Left lung (tissue), 10 donors: ENCODE measurements around the gene ZMAT5. TPM values are rescaled to one million over a fixed set of nuclear protein-coding genes. Genes with fewer than 3 reads are reported as not detected.

Experiments used
- ATAC-seq: fragments of 200-7000 bp; cut with Tn5 transposase; one replicate; pipeline ENCODE4 v1.9.1; 2020; ENCODE audit warnings: moderate library complexity
- DNase-seq, 4 donors: peaks; one replicate each; pipeline ENCODE4 v3.0.0-alpha.2; 2013 to 2020
- H3K27ac ChIP-seq, 2 donors: fragments of 200-600 bp; sonication (generic) in 1 of 2; one replicate each; pipeline versions ENCODE4 v1.5.0 to v1.8.0; 2020 to 2021
- H3K27me3 ChIP-seq, 2 donors: fragments of 200-600 bp; sonication (generic) in 1 of 2; one replicate each; pipeline versions ENCODE4 v1.5.0 to v1.8.0; 2020 to 2021
- H3K36me3 ChIP-seq, 2 donors: fragments of 200-600 bp; sonication (generic) in 1 of 2; one replicate each; pipeline versions ENCODE4 v1.5.0 to v1.8.0; 2020 to 2021
- H3K4me1 ChIP-seq, 2 donors: fragments of 200-600 bp; one replicate each; pipeline ENCODE4 v1.8.0; 2021
- H3K4me3 ChIP-seq, 2 donors: fragments of 200-600 bp; sonication (generic) in 1 of 2; one replicate each; pipeline versions ENCODE4 v1.5.0 to v1.8.0; 2020 to 2021; ENCODE audit warnings: mild to moderate bottlenecking in 1 of 2
- H3K9me3 ChIP-seq, 2 donors: fragments of 200-600 bp; sonication (generic) in 1 of 2; one replicate each; pipeline versions ENCODE4 v1.5.0 to v1.8.0; 2020 to 2021
- CTCF ChIP-seq, 2 donors: fragments of 200-600 bp; sonication (generic) in 1 of 2; IDR thresholded peaks; one replicate each; pipeline versions ENCODE4 v1.5.0 to v1.8.0; 2021; ENCODE audit warnings: antibody characterized with exemption in 2 of 2
- intact Hi-C, 2 donors: fragments of 100-400 bp; cut with DNase I; formaldehyde crosslinking; loops; one replicate each; pipeline versions ENCODE4 v1.11.2 to v1.14.2; 2022
- polyA plus RNA-seq, 6 donors: library from polyadenylated mRNA; unstranded; fragments of 120-200 nt; gene quantifications; one replicate each; pipeline ENCODE4 v1.2.1, GENCODE V29; 2013; ENCODE audit not compliant: insufficient read length in 6 of 6
- total RNA-seq, 2 donors: library from RNA; stranded (reverse); fragmentation: NEBNext Ultra II Directional; extraction: Animal tissue kit (Norgen Biotek cat#: 25700); gene quantifications; one replicate each; pipeline ENCODE4 v1.2.1, GENCODE V29; 2021
- donor health status: DM: no; HTN: yes; CAD: no.
- donor health status: DM: no; HTN: no; CAD: no.

The ZMAT5 gene
- total and polyA plus RNA-seq, 8 donors = 20.3 to 23.3 (median 22.3) TPM

- peaks cover 0 to 80% of the 10 kb centered on the region in 2 donors for H3K36me3 ChIP-seq
- TF ChIP-seq CTCF (IDR thresholded peaks at IDR 0.05) = no peak
- DNase-seq (no peak), ATAC-seq (no peak)
- H3K9me3 ChIP-seq = no peaks in the 10 kb centered on the region
- H3K4me1 ChIP-seq = no peaks in the 10 kb centered on the region
- H3K27me3 ChIP-seq = no peaks in the 10 kb centered on the region
- intact Hi-C loops = no loop called here
- no peak overlapping the region for H3K4me3 ChIP-seq
- no peak overlapping the region for H3K27ac ChIP-seq
Measured at GRCh38 chr22:29740216-29740615, 26.6 kb downstream of the ZMAT5 start.

GRCh38 chr22:29739346-29739875 lies 27.4 kb downstream of the ZMAT5 start:
- no peak for TF ChIP-seq CTCF (IDR thresholded peaks at IDR 0.05)
- Histone ChIP-seq H3K4me3 (no peak overlapping the region), H3K9me3 (no peaks in the 10 kb centered on the region), H3K4me1 (no peaks in the 10 kb centered on the region), H3K27ac (no peak overlapping the region), H3K36me3 (peaks cover 0 to 81% of the 10 kb centered on the region in 2 donors), H3K27me3 (no peaks in the 10 kb centered on the region)
- DNase-seq = peak in 1 of 4 donors; percentile 51
- intact Hi-C loops = no loop called here
- no peak for ATAC-seq

- Histone ChIP-seq H3K27me3 (no peaks in the 10 kb centered on the region), H3K36me3 (peaks cover 0 to 82% of the 10 kb centered on the region in 2 donors), H3K4me1 (no peaks in the 10 kb centered on the region), H3K9me3 (no peaks in the 10 kb centered on the region), H3K27ac (no peak overlapping the region), H3K4me3 (no peak overlapping the region)
- ATAC-seq = no peak
- peak in 1 of 4 donors; percentile 44 for DNase-seq
- intact Hi-C loops = no loop called here
- no peak for TF ChIP-seq CTCF (IDR thresholded peaks at IDR 0.05)
Measured at GRCh38 chr22:29738118-29738815, 28.5 kb downstream of the ZMAT5 start.

- Histone ChIP-seq H3K9me3 (no peaks in the 10 kb centered on the region), H3K36me3 (peaks cover 0 to 82% of the 10 kb centered on the region in 2 donors), H3K4me3 (no peak overlapping the region), H3K27me3 (no peaks in the 10 kb centered on the region), H3K27ac (no peak overlapping the region), H3K4me1 (no peaks in the 10 kb centered on the region)
- intact Hi-C loops = no loop called here
- DNase-seq = peak in 3 of 4 donors; percentile 10 to 74 (median 65)
- TF ChIP-seq CTCF (IDR thresholded peaks at IDR 0.05) = no peak
- ATAC-seq = no peak
Measured at GRCh38 chr22:29737251-29738117, 29.3 kb downstream of the ZMAT5 start.

- no peak for TF ChIP-seq CTCF (IDR thresholded peaks at IDR 0.05)
- ATAC-seq (no peak), DNase-seq (no peak)
- H3K4me3 ChIP-seq = no peak overlapping the region
- H3K4me1 ChIP-seq = no peaks in the 10 kb centered on the region
- no peaks in the 10 kb centered on the region for H3K9me3 ChIP-seq
- peaks cover 0 to 76% of the 10 kb centered on the region in 2 donors for H3K36me3 ChIP-seq
- no peak overlapping the region for H3K27ac ChIP-seq
- no peaks in the 10 kb centered on the region for H3K27me3 ChIP-seq
- intact Hi-C loops = no loop called here
Measured at GRCh38 chr22:29735416-29735815, 31.4 kb downstream of the ZMAT5 start.
